Activated B cell treated with CpG ODN at 0.5 μM for 24 hours (primary cell): ENCODE measurements around the gene MAP3K20. TPM values are rescaled to one million over a fixed set of nuclear protein-coding genes. Genes with fewer than 3 reads are reported as not detected.
"Not testable (repeated sequence)": the region's sequence is repeated elsewhere in the genome, so short reads cannot be mapped to it uniquely, and the experiment has no call there.

Experiments used
- ATAC-seq: fragments of 200-7000 bp; cut with Tn5 transposase; one replicate; pipeline ENCODE4 v1.10.0; 2021; ENCODE audit warnings: low read depth, mild to moderate bottlenecking, moderate library complexity
- CTCF ChIA-PET: fragments of 350-600 bp; sonication (Branson Sonifier 250); formaldehyde crosslinking; loops from one replicate; lab custom pipeline; 2021; ENCODE audit warnings: antibody characterized with exemption; lab: Charles Lee
- POLR2A ChIA-PET: fragments of 350-600 bp; sonication (Branson Sonifier 250); formaldehyde crosslinking; loops from one replicate; lab custom pipeline; 2021; ENCODE audit warnings: antibody characterized with exemption; lab: Charles Lee
- DNase-seq: peaks from one replicate; pipeline ENCODE4 v3.0.0; 2022
- H3K27ac Mint-ChIP-seq: one replicate; pipeline ENCODE4 v1.8.0; 2020; ENCODE audit warnings: mixed read lengths
- H3K27me3 Mint-ChIP-seq: one replicate; pipeline ENCODE4 v1.8.0; 2021; ENCODE audit warnings: mixed read lengths
- H3K36me3 Mint-ChIP-seq: one replicate; pipeline ENCODE4 v1.8.0; 2021; ENCODE audit warnings: low read depth, mixed read lengths
- H3K4me1 Mint-ChIP-seq: one replicate; pipeline ENCODE4 v1.8.0; 2021; ENCODE audit warnings: mixed read lengths
- H3K4me3 Mint-ChIP-seq: one replicate; pipeline ENCODE4 v1.8.0; 2020; ENCODE audit warnings: mild to moderate bottlenecking, mixed read lengths
- H3K9me3 Mint-ChIP-seq: one replicate; pipeline ENCODE4 v1.8.0; 2020; ENCODE audit warnings: mixed read lengths
- CTCF ChIP-seq: fragments of 200-600 bp; IDR thresholded peaks from one replicate; pipeline ENCODE4 v1.8.0; 2022; ENCODE audit warnings: antibody characterized with exemption, mild to moderate bottlenecking
- intact Hi-C: fragments of 100-400 bp; cut with micrococcal nuclease; formaldehyde crosslinking; loops from one replicate; pipeline ENCODE4 v1.15.1; 2024
- total RNA-seq: library from RNA; stranded (reverse); gene quantifications from 2 replicates; pipeline ENCODE4 v1.2.3, GENCODE V29; 2022

MAP3K20 gene
- total RNA-seq, 1 donor from 2014 or later = 8.7 TPM

- no peak for ATAC-seq
- POLR2A ChIA-PET = no interaction called here
- DNase-seq = no peak
- Mint-ChIP-seq H3K27me3 (no peaks in the 10 kb centered on the region), H3K27ac (no peak overlapping the region), H3K9me3 (no peaks in the 10 kb centered on the region), H3K4me3 (no peak overlapping the region), H3K4me1 (no peaks in the 10 kb centered on the region), H3K36me3 (no peaks in the 10 kb centered on the region)
- intact Hi-C loops = no loop called here
- no peak for TF ChIP-seq CTCF
- CTCF ChIA-PET = no interaction called here
These were observed 176.9 kb downstream of the MAP3K20 start for GRCh38 chr2:173252581-173252980.

GRCh38 chr2:173254659-173255058, 179.0 kb downstream of the MAP3K20 start:
- H3K36me3 Mint-ChIP-seq = peaks cover 2% of the 10 kb centered on the region
- CTCF ChIA-PET = no interaction called here
- no peak for ATAC-seq
- DNase-seq = no peak
- no peak overlapping the region for H3K4me3 Mint-ChIP-seq
- no peak for TF ChIP-seq CTCF
- POLR2A ChIA-PET = no interaction called here
- H3K27me3 Mint-ChIP-seq = no peaks in the 10 kb centered on the region
- H3K27ac Mint-ChIP-seq = no peak overlapping the region
- no peaks in the 10 kb centered on the region for H3K4me1 Mint-ChIP-seq
- intact Hi-C loops = no loop called here
- no peaks in the 10 kb centered on the region for H3K9me3 Mint-ChIP-seq

- ChIA-PET CTCF (no interaction called here), POLR2A (no interaction called here)
- Mint-ChIP-seq H3K9me3 (no peaks in the 10 kb centered on the region), H3K4me1 (peaks cover 2% of the 10 kb centered on the region), H3K27me3 (no peaks in the 10 kb centered on the region), H3K36me3 (peaks cover 2% of the 10 kb centered on the region), H3K27ac (no peak overlapping the region), H3K4me3 (no peak overlapping the region)
- intact Hi-C loops = no loop called here
- no peak for ATAC-seq
- no peak for TF ChIP-seq CTCF
- no peak for DNase-seq
These were observed 183.1 kb downstream of the MAP3K20 start for GRCh38 chr2:173258701-173259100.

GRCh38 chr2:173262356-173262755, 186.7 kb downstream of the MAP3K20 start:
- H3K9me3 Mint-ChIP-seq, H3K4me3 Mint-ChIP-seq, intact Hi-C loops, POLR2A ChIA-PET, H3K27me3 Mint-ChIP-seq, CTCF ChIA-PET, H3K27ac Mint-ChIP-seq, H3K36me3 Mint-ChIP-seq, DNase-seq, ATAC-seq: not testable (repeated sequence)
- H3K4me1 Mint-ChIP-seq = peaks cover 16% of the 10 kb centered on the region

GRCh38 chr2:173264151-173264550, 188.5 kb downstream of the MAP3K20 start:
- Mint-ChIP-seq H3K27me3 (no peaks in the 10 kb centered on the region), H3K36me3 (no peaks in the 10 kb centered on the region), H3K27ac (peak overlapping the region; percentile 83), H3K4me1 (peaks cover 16% of the 10 kb centered on the region), H3K9me3 (no peaks in the 10 kb centered on the region), H3K4me3 (peak overlapping the region; percentile 83)
- ChIA-PET POLR2A (no interaction called here), CTCF (no interaction called here)
- DNase-seq (no peak), ATAC-seq (no peak)
- intact Hi-C loops = no loop called here
- TF ChIP-seq CTCF = no peak
